Hepatocyte (in vitro differentiated cells): ENCODE data around the gene GTSF1L. TPM values are rescaled to one million over a fixed set of nuclear protein-coding genes. Genes with fewer than 3 reads are reported as not detected.
A peak's percentile ranks its signal among the peaks of the same experiment; 100 is the strongest.

Source experiments
- DNase-seq: peaks from one replicate; pipeline ENCODE4 v3.0.0-alpha.2; 2016; ENCODE audit warnings: low spot score
- H2AFZ ChIP-seq: fragments of 200-600 bp; sonication (generic); 2 replicates; pipeline ENCODE4 v1.6.0; 2016; ENCODE audit warnings: antibody characterized with exemption, mild to moderate bottlenecking
- H3K27ac ChIP-seq: fragments of 200-600 bp; sonication (generic); 2 replicates; pipeline ENCODE4 v1.5.1; 2016; ENCODE audit warnings: mild to moderate bottlenecking
- H3K27me3 ChIP-seq: fragments of 200-600 bp; sonication (generic); 2 replicates; pipeline ENCODE4 v1.6.1; 2016
- H3K36me3 ChIP-seq: fragments of 200-600 bp; sonication (generic); replicated peaks from 2 replicates; pipeline ENCODE4 v1.5.1; 2016; ENCODE audit warnings: low read depth; ENCODE audit not compliant: insufficient read depth
- H3K4me1 ChIP-seq: fragments of 200-600 bp; sonication (generic); 2 replicates; pipeline ENCODE4 v1.5.1; 2016; ENCODE audit warnings: mild to moderate bottlenecking, moderate library complexity; ENCODE audit not compliant: insufficient read depth
- H3K4me2 ChIP-seq: fragments of 200-600 bp; sonication (generic); 2 replicates; pipeline ENCODE4 v1.6.0; 2016
- H3K4me3 ChIP-seq: fragments of 200-600 bp; sonication (generic); 2 replicates; pipeline ENCODE4 v1.5.1; 2016; ENCODE audit warnings: mild to moderate bottlenecking
- H3K79me2 ChIP-seq: fragments of 200-600 bp; sonication (generic); 2 replicates; pipeline ENCODE4 v1.6.0; 2017; ENCODE audit warnings: mild to moderate bottlenecking
- H3K9me2 ChIP-seq: fragments of 200-600 bp; sonication (generic); replicated peaks from 2 replicates; pipeline ENCODE4 v1.6.0; 2017; ENCODE audit warnings: mild to moderate bottlenecking; ENCODE audit not compliant: insufficient read depth
- H3K9me3 ChIP-seq: fragments of 200-600 bp; sonication (generic); 2 replicates; pipeline ENCODE4 v1.5.1; 2016; ENCODE audit warnings: low read depth, mild to moderate bottlenecking
- H4K20me1 ChIP-seq: fragments of 200-600 bp; sonication (generic); 2 replicates; pipeline ENCODE4 v1.6.0; 2016; ENCODE audit warnings: mild to moderate bottlenecking; ENCODE audit not compliant: insufficient read depth, poor library complexity, severe bottlenecking
- EZH2 ChIP-seq: fragments of 200-600 bp; sonication (generic); IDR thresholded peaks from 2 replicates; pipeline ENCODE4 v1.6.1; 2016; ENCODE audit warnings: antibody characterized with exemption, mild to moderate bottlenecking, borderline replicate concordance
- EZH2phosphoT487 ChIP-seq: fragments of 200-600 bp; sonication (generic); IDR thresholded peaks from one replicate; pipeline ENCODE4 v1.6.1; 2018; ENCODE audit warnings: antibody characterized with exemption, mild to moderate bottlenecking, low read depth, moderate library complexity; ENCODE audit not compliant: unreplicated experiment, severe bottlenecking
- WGBS: methylation state at CpG from one replicate; pipeline ENCODE4 v1.1.6; 2016; ENCODE audit warnings: low lambda C conversion rate; ENCODE audit errors: missing lambda C conversion rate; 5-methylcytosine and 5-hydroxymethylcytosine counted together
- polyA plus RNA-seq: library from polyadenylated mRNA; unstranded; fragments of >200 nt; fragmentation: Nextera tagmentation; extraction: Ambion mirVana; gene quantifications from 2 replicates; pipeline ENCODE4 v1.2.1, GENCODE V29; 2016
- total RNA-seq: library from RNA; depleted of rRNA; stranded (reverse); fragments of >200 nt; gene quantifications from 2 replicates; pipeline ENCODE4 v1.2.3, GENCODE V29; 2014
- TF ChIP-seq, protein P1 (sequence below): fragments of 200-600 bp; sonication (generic); IDR thresholded peaks from 2 replicates; pipeline ENCODE4 v1.5.1; 2016; ENCODE audit warnings: antibody characterized with exemption, mild to moderate bottlenecking; ENCODE audit not compliant: poor library complexity

The GTSF1L gene
- total and polyA plus RNA-seq, 2 experiments from 2014 or later = not detected

DNA sequence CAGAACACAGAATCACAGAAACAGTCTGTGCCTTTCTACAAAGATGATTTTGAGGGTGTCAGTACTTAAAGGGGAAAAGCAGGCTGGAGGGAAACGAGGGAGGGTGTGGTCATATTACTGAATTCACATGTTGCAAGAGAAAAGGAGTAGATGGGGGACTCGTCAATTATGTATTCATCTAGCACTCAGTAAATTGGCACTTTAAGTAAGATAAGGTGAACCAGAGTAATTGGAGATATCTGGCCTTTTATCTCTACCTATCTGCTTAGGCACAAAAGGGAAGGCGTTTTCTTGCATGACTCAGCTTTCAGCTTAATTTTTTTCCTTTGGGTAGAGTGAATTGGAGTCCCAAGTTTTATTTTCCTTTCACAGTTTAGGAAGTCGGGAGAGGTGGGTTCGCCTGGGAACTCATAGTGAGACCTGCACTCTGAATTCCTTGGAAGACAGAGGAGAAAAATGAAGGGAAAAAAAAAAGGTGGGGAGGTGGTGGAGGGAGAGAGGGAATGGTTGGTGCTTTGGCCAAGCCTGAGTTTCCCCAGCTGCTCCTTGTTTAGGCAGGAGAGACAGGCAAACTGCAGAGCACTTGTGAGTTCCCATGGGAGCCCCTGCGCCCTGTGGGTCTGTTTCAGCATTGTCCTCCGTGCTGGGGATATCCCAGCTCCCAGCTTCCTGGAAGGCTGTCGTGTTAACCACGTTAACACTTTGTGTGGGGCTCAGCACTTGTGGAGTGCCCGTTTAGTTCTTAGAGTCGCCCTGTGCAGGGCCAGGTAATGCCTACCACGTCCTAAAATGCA, 19.7 kb upstream of the GTSF1L start:
- Histone ChIP-seq H3K79me2 (no peaks in the 10 kb centered on the region), H3K9me2 (no peaks in the 10 kb centered on the region), H3K9me3 (no peaks in the 10 kb centered on the region), H3K27ac (no peak overlapping the region), H3K4me1 (no peaks in the 10 kb centered on the region), H3K4me2 (no peak overlapping the region), H3K4me3 (no peak overlapping the region), H3K36me3 (no peaks in the 10 kb centered on the region), H4K20me1 (no peaks in the 10 kb centered on the region), H2AFZ (no peak overlapping the region), H3K27me3 (no peaks in the 10 kb centered on the region)
- WGBS = 40% methylated on average over 12 of the region's 12 CpGs
- no peak for DNase-seq
- no peak for TF ChIP-seq EZH2
- no peak for TF ChIP-seq EZH2phosphoT487
- TF ChIP-seq, protein P1, sequence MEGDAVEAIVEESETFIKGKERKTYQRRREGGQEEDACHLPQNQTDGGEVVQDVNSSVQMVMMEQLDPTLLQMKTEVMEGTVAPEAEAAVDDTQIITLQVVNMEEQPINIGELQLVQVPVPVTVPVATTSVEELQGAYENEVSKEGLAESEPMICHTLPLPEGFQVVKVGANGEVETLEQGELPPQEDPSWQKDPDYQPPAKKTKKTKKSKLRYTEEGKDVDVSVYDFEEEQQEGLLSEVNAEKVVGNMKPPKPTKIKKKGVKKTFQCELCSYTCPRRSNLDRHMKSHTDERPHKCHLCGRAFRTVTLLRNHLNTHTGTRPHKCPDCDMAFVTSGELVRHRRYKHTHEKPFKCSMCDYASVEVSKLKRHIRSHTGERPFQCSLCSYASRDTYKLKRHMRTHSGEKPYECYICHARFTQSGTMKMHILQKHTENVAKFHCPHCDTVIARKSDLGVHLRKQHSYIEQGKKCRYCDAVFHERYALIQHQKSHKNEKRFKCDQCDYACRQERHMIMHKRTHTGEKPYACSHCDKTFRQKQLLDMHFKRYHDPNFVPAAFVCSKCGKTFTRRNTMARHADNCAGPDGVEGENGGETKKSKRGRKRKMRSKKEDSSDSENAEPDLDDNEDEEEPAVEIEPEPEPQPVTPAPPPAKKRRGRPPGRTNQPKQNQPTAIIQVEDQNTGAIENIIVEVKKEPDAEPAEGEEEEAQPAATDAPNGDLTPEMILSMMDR = no peak

DNA sequence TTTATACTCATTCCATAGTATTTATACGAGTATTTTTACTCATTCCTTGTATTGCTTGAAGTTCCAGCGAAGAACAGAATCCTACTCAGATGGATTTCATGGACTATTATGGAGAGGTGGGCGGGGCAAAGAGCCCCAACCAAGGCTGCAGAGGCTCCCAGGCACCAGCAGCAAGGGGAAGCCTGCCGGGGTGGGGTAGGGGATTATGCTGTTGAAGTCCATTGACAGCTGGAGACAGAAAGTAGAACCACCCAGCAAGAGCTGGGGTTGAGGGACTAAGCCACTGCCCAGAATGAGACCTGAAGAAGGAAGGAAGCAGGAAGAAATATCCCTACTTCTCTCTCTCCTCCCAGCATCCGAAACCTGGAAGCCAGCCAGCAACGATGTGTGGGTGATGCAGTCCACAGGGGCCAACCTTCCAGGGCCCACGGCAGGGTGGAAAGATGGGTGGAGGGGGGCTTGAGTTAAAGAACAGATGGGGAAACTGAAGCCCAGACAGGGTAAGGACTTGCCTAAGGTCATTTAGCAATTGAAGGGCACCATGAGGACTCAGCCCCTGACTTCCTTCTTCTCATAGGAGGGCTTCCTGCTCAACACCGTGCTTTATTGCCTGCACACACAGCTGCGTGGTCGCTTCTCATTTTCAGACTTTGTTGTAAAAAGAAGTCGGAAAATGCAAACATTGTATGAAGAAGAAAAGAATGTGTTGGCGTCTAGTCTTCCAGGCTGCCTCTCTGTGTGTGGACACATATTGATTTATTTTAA, 18.3 kb upstream of the GTSF1L start:
- Histone ChIP-seq H3K9me2 (no peaks in the 10 kb centered on the region), H2AFZ (no peak overlapping the region), H3K4me1 (no peaks in the 10 kb centered on the region), H4K20me1 (no peaks in the 10 kb centered on the region), H3K4me3 (no peak overlapping the region), H3K79me2 (no peaks in the 10 kb centered on the region), H3K9me3 (no peaks in the 10 kb centered on the region), H3K36me3 (no peaks in the 10 kb centered on the region), H3K27ac (no peak overlapping the region), H3K27me3 (no peaks in the 10 kb centered on the region), H3K4me2 (no peak overlapping the region)
- no peak for DNase-seq
- 78% methylated on average over 12 of the region's 12 CpGs for WGBS
- TF ChIP-seq, protein P1 = no peak
- TF ChIP-seq EZH2 = no peak
- TF ChIP-seq EZH2phosphoT487 = no peak

DNA sequence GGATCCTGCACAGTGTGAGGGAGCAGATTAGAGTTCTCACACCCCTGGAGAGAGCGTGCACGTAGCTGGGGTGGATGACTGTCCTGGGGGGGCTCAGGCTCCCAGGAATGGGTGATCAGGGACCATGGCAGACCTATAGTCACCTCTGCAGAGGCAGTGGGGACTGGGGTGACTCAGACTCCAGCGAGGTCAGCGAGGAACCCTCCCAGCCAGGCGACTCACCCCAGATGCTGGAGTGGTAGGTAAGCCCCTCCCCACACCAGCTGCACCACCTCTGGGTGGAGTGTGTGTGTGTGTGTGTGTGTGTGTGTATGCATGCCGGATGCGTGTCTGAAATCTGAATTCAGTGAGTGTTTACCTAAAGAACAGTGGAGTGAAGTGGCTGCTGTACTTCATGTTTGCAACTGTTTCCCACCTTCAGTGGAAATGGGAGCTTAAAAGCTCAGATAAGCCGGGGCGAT, 17.4 kb upstream of the GTSF1L start:
- H2AFZ ChIP-seq = no peak overlapping the region

More for the DNA sequence above, 17.4 kb upstream of the GTSF1L start:
- H3K79me2 ChIP-seq = no peaks in the 10 kb centered on the region
- peak; percentile 27 for DNase-seq
- H3K27me3 ChIP-seq = no peaks in the 10 kb centered on the region
- H3K27ac ChIP-seq = no peak overlapping the region
- no peak for TF ChIP-seq EZH2
- no peak for TF ChIP-seq EZH2phosphoT487
- TF ChIP-seq, protein P1 = no peak
- H3K4me2 ChIP-seq = no peak overlapping the region
- no peaks in the 10 kb centered on the region for H4K20me1 ChIP-seq
- WGBS = 53% methylated on average over 9 of the region's 9 CpGs
- H3K4me3 ChIP-seq = no peak overlapping the region
- no peaks in the 10 kb centered on the region for H3K36me3 ChIP-seq
- H3K9me3 ChIP-seq = no peaks in the 10 kb centered on the region
- no peaks in the 10 kb centered on the region for H3K4me1 ChIP-seq
- no peaks in the 10 kb centered on the region for H3K9me2 ChIP-seq
